K562 (cell line): ENCODE results near the gene RGL2. TPM values are rescaled to one million over a fixed set of nuclear protein-coding genes. Genes with fewer than 3 reads are reported as not detected.

Experiments
- ARID1B ChIP-seq: fragments of 450-650 bp; IDR thresholded peaks from 2 replicates; pipeline ENCODE4 v1.6.1; 2016; ENCODE audit warnings: antibody characterized with exemption, mild to moderate bottlenecking, inconsistent platforms
- ARNT ChIP-seq, 2 experiments: fragments of 450-650 bp; IDR thresholded peaks; 2 replicates each; pipeline ENCODE4 v1.6.1; 2016; ENCODE audit warnings: mild to moderate bottlenecking in 1 of 2
- ATF7 ChIP-seq: fragments of 450-650 bp; IDR thresholded peaks from 2 replicates; pipeline ENCODE4 v1.7.1; 2014; ENCODE audit warnings: mild to moderate bottlenecking, moderate library complexity
- BRD9 ChIP-seq: fragments of 450-650 bp; IDR thresholded peaks from 2 replicates; pipeline ENCODE4 v1.6.1; 2018; ENCODE audit warnings: low read depth; ENCODE audit not compliant: partially characterized antibody
- CCNT2 ChIP-seq: IDR thresholded peaks from 2 replicates; pipeline ENCODE4 v1.6.1; 2011; ENCODE audit warnings: borderline replicate concordance, low read depth, mild to moderate bottlenecking, moderate library complexity, mixed read lengths, low read length; ENCODE audit not compliant: insufficient read length; ENCODE audit errors: extremely low read depth
- CREM ChIP-seq: IDR thresholded peaks from 2 replicates; pipeline ENCODE4 v1.6.1; 2014; ENCODE audit warnings: antibody characterized with exemption, low read depth
- DDX20 ChIP-seq: fragments of 450-650 bp; IDR thresholded peaks from 2 replicates; pipeline ENCODE4 v1.6.1; 2016; ENCODE audit warnings: missing genetic modification characterization, low read depth, mild to moderate bottlenecking, missing compliant biosample characterization, moderate library complexity
- KLF13 ChIP-seq: fragments of 450-650 bp; IDR thresholded peaks from 2 replicates; pipeline ENCODE4 v1.6.1; 2016; ENCODE audit warnings: missing genetic modification characterization, low read depth, mild to moderate bottlenecking, missing compliant biosample characterization, moderate library complexity, borderline replicate concordance
- POLR2AphosphoS5 ChIP-seq: IDR thresholded peaks from 2 replicates; pipeline ENCODE4 v1.6.1; 2011; ENCODE audit warnings: mild to moderate bottlenecking, low read depth, low read length, moderate library complexity; ENCODE audit not compliant: control insufficient read depth, insufficient read depth
- SAFB ChIP-seq: fragments of 200-400 bp; formaldehyde crosslinking; IDR thresholded peaks from 2 replicates; pipeline ENCODE4 v1.6.1; 2017; ENCODE audit warnings: low read depth, low read length, borderline replicate concordance
- SMARCE1 ChIP-seq: fragments of 450-650 bp; IDR thresholded peaks from 2 replicates; pipeline ENCODE4 v1.7.1; 2016; ENCODE audit warnings: mild to moderate bottlenecking
- TAF1 ChIP-seq: IDR thresholded peaks from 2 replicates; pipeline ENCODE4 v1.6.1; 2011; ENCODE audit warnings: mild to moderate bottlenecking, low read length, moderate library complexity; ENCODE audit not compliant: insufficient read depth, control insufficient read depth, severe bottlenecking; ENCODE audit errors: extremely low read depth
- TBL1XR1 ChIP-seq, 2 experiments: IDR thresholded peaks; 2 replicates each; pipeline ENCODE4 v1.6.1; 2012; ENCODE audit warnings: improper control_type of control experiment in 2 of 2, low read length in 2 of 2, mild to moderate bottlenecking in 1 of 2
- TRIM28 ChIP-seq: fragments of 450-650 bp; IDR thresholded peaks from 2 replicates; pipeline ENCODE4 v1.6.1; 2017
- ZBTB17 ChIP-seq: fragments of 450-650 bp; formaldehyde crosslinking; IDR thresholded peaks from 2 replicates; pipeline ENCODE4 v1.4.0; 2020; ENCODE audit warnings: mild to moderate bottlenecking
- ZBTB8A ChIP-seq: fragments of 450-650 bp; IDR thresholded peaks from 2 replicates; pipeline ENCODE4 v1.6.1; 2018; ENCODE audit warnings: mild to moderate bottlenecking, moderate library complexity; ENCODE audit not compliant: partially characterized antibody
- polyA plus RNA-seq, 8 experiments: library from polyadenylated mRNA; depleted of rRNA in 4 of 8; stranded (reverse) in 5 of 8; unstranded in 3 of 8; fragments of >200 nt; fragmentation: Nextera tagmentation in 2 of 8; fragmentation: Illumina TruSeq in 1 of 8; extraction: Ambion mirVana in 2 of 8; extraction: Trizol in 1 of 8; gene quantifications; 2 replicates each; pipeline versions ENCODE4 v1.2.1 to v1.2.3, GENCODE V29; 2011 to 2014; ENCODE audit warnings: inconsistent platforms in 1 of 8, missing spikeins in 1 of 8
- total RNA-seq, 7 experiments: library from RNA; depleted of rRNA in 6 of 7; stranded (reverse); fragments of >200 nt in 6 of 7; fragmentation: Illumina TruSeq in 2 of 7; extraction: Trizol in 2 of 7; gene quantifications; 2 replicates each; pipeline versions ENCODE4 v1.2.1 to v1.2.3, GENCODE V29; 2011 to 2021; ENCODE audit warnings: low replicate concordance in 1 of 7
- TF ChIP-seq, protein P1 (sequence below): sonication (generic); formaldehyde crosslinking; IDR thresholded peaks from 2 replicates; pipeline ENCODE4 v1.8.0; 2023; ENCODE audit warnings: missing genetic modification reagents, mild to moderate bottlenecking, borderline replicate concordance
- TF ChIP-seq, protein P2 (sequence below): sonication (generic); IDR thresholded peaks from 2 replicates; pipeline ENCODE4 v1.6.1; 2016
- TF ChIP-seq, protein P3 (sequence below): sonication (generic); formaldehyde crosslinking; IDR thresholded peaks from 2 replicates; pipeline ENCODE4 v1.8.0; 2022; ENCODE audit warnings: missing genetic modification reagents, mild to moderate bottlenecking, moderate library complexity, borderline replicate concordance

Gene RGL2
- total and polyA plus RNA-seq, 9 of the 15 experiments (the other 6 are each of a cell fraction or from before 2014, with no cell fraction given): 1.8 to 57.1 (median 19.5) TPM

DNA sequence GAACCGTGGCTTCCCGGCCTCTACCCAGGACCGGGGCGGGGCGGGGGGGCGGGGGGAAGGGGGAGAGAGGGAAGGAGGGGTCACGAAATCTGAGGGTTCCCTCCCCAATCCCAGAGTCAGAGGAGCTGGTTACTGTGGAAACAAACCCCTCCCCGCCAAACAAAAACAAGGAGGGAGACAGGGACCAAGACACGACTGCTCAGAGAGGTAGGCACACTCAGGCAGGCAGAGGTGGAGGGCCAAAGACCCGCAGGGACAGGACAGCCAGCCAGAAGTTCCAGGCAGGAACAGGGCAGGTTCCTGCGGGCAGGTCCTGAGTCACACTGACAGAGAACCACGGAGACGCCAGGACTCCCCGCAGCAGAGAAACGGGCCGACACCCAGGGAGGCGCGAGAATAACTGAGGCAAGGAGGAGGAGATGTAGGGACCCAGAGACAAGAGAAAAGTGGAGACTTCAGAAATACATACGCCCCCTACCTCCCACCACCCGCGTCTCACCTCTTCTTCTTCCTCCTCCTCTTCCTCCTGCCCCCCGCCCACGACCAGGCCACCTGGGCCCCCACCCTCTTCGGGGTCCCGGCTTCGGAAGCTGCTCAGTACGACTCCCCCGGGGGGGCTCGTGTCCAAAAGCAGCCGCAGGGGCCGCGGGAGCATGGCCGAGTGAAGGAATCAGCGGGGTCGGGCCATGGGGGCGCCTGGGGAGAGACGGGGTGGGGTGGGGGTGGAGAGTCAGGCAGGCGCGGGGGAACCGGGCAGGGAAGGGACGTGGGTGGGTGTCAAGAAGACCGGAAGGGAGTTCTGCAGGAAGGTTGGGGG lies 578 bp downstream of the RGL2 start (continued):
- TF ChIP-seq, protein P1, sequence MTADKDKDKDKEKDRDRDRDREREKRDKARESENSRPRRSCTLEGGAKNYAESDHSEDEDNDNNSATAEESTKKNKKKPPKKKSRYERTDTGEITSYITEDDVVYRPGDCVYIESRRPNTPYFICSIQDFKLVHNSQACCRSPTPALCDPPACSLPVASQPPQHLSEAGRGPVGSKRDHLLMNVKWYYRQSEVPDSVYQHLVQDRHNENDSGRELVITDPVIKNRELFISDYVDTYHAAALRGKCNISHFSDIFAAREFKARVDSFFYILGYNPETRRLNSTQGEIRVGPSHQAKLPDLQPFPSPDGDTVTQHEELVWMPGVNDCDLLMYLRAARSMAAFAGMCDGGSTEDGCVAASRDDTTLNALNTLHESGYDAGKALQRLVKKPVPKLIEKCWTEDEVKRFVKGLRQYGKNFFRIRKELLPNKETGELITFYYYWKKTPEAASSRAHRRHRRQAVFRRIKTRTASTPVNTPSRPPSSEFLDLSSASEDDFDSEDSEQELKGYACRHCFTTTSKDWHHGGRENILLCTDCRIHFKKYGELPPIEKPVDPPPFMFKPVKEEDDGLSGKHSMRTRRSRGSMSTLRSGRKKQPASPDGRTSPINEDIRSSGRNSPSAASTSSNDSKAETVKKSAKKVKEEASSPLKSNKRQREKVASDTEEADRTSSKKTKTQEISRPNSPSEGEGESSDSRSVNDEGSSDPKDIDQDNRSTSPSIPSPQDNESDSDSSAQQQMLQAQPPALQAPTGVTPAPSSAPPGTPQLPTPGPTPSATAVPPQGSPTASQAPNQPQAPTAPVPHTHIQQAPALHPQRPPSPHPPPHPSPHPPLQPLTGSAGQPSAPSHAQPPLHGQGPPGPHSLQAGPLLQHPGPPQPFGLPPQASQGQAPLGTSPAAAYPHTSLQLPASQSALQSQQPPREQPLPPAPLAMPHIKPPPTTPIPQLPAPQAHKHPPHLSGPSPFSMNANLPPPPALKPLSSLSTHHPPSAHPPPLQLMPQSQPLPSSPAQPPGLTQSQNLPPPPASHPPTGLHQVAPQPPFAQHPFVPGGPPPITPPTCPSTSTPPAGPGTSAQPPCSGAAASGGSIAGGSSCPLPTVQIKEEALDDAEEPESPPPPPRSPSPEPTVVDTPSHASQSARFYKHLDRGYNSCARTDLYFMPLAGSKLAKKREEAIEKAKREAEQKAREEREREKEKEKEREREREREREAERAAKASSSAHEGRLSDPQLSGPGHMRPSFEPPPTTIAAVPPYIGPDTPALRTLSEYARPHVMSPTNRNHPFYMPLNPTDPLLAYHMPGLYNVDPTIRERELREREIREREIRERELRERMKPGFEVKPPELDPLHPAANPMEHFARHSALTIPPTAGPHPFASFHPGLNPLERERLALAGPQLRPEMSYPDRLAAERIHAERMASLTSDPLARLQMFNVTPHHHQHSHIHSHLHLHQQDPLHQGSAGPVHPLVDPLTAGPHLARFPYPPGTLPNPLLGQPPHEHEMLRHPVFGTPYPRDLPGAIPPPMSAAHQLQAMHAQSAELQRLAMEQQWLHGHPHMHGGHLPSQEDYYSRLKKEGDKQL (CRISPR knock-in tag): 0 out of 2 replicates have a peak, but pooled peaks have one; percentile 47
- TF ChIP-seq POLR2AphosphoS5: peak; percentile 50; the same call in 1 of the 2 replicates
- TF ChIP-seq TBL1XR1 (IDR thresholded peaks at IDR 0.05; ENCODE audit: low read length in 2 of 2): 0 out of 4 replicates have a peak, but pooled peaks of 1 of the 2 experiments have one; percentile 6
- TF ChIP-seq ZBTB17 (CRISPR knock-in tag): no peak
- TF ChIP-seq BRD9: peak; percentile 48
- peak; percentile 78; the same call in 1 of the 2 replicates for TF ChIP-seq TRIM28
- TF ChIP-seq KLF13 (tag): no peak
- TF ChIP-seq SAFB: no peak
- no peak for TF ChIP-seq DDX20 (tag)
- TF ChIP-seq, protein P2, sequence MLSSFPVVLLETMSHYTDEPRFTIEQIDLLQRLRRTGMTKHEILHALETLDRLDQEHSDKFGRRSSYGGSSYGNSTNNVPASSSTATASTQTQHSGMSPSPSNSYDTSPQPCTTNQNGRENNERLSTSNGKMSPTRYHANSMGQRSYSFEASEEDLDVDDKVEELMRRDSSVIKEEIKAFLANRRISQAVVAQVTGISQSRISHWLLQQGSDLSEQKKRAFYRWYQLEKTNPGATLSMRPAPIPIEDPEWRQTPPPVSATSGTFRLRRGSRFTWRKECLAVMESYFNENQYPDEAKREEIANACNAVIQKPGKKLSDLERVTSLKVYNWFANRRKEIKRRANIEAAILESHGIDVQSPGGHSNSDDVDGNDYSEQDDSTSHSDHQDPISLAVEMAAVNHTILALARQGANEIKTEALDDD: 0 out of 2 replicates have a peak, but pooled peaks have one; percentile 7
- no peak for TF ChIP-seq ARID1B
- peak; percentile 1 for TF ChIP-seq CCNT2
- no peak; the same call in 1 of the 2 replicates for TF ChIP-seq SMARCE1
- peak; percentile 42; the same call in 1 of the 2 replicates for TF ChIP-seq CREM
- peak; percentile 45 for TF ChIP-seq TAF1
- 0 out of 2 replicates have a peak, but pooled peaks have one; percentile 17 for TF ChIP-seq ATF7
- no peak for TF ChIP-seq ZBTB8A
- TF ChIP-seq ARNT (IDR thresholded peaks at IDR 0.05): peak in 1 of 2 experiments; percentile 27; a peak in 1 of 4 replicates
- TF ChIP-seq, protein P3, sequence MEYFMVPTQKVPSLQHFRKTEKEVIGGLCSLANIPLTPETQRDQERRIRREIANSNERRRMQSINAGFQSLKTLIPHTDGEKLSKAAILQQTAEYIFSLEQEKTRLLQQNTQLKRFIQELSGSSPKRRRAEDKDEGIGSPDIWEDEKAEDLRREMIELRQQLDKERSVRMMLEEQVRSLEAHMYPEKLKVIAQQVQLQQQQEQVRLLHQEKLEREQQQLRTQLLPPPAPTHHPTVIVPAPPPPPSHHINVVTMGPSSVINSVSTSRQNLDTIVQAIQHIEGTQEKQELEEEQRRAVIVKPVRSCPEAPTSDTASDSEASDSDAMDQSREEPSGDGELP (CRISPR knock-in tag): 0 out of 2 replicates have a peak, but pooled peaks have one; percentile 10
